HuH-7.5 (cell line): ENCODE data around the gene PIP4K2C.
"Not testable (repeated sequence)": the region's sequence is repeated elsewhere in the genome, so short reads cannot be mapped to it uniquely, and the experiment has no call there.

ENCODE experiments used
- DNase-seq: peaks from one replicate; pipeline ENCODE4 v3.0.0; 2011; ENCODE audit warnings: low spot score

PIP4K2C gene

GRCh38 chr12:57609781-57610553 lies 19.0 kb downstream of the PIP4K2C start:
- DNase-seq: no peak

- no peak for DNase-seq
Observed at GRCh38 chr12:57610554-57611107, 19.6 kb downstream of the PIP4K2C start.

GRCh38 chr12:57611108-57611826 lies 20.3 kb downstream of the PIP4K2C start, which contains the start of gene ARHGEF25:
Gene ARHGEF25, plus strand, starts transcription at chr12:57611435. Its CDS starts 460 bp downstream, at chr12:57611895.
- peak; percentile 92 for DNase-seq

- DNase-seq: no peak
Observed at GRCh38 chr12:57611827-57612710, 21.1 kb downstream of the PIP4K2C start.

GRCh38 chr12:57612711-57613426 lies 21.9 kb downstream of the PIP4K2C start:
- DNase-seq: no peak

- DNase-seq: no peak
Observed at GRCh38 chr12:57613427-57614109, 22.6 kb downstream of the PIP4K2C start.

- no peak for DNase-seq
Observed at GRCh38 chr12:57614178-57614947, 23.4 kb downstream of the PIP4K2C start.

- no peak for DNase-seq
Observed at GRCh38 chr12:57614948-57615500, 24.0 kb downstream of the PIP4K2C start.

GRCh38 chr12:57615637-57616036 lies 24.6 kb downstream of the PIP4K2C start:
- no peak for DNase-seq

GRCh38 chr12:57616383-57617101 lies 25.6 kb downstream of the PIP4K2C start:
- no peak for DNase-seq

GRCh38 chr12:57617942-57618341 lies 26.9 kb downstream of the PIP4K2C start:
- no peak for DNase-seq

GRCh38 chr12:57618431-57618830 lies 27.4 kb downstream of the PIP4K2C start:
- DNase-seq: not testable (repeated sequence)

- DNase-seq: no peak
Observed at GRCh38 chr12:57618966-57619433, 28.0 kb downstream of the PIP4K2C start.

- no peak for DNase-seq
Observed at GRCh38 chr12:57619434-57620244, 28.6 kb downstream of the PIP4K2C start.

- no peak for DNase-seq
Observed at GRCh38 chr12:57620245-57620935, 29.4 kb downstream of the PIP4K2C start.

- no peak for DNase-seq
Observed at GRCh38 chr12:57620936-57621496, 30.0 kb downstream of the PIP4K2C start.
